Measurements from ENCODE around the gene FRRS1. TPM values are rescaled to one million over a fixed set of nuclear protein-coding genes. Genes with fewer than 3 reads are reported as not detected.

The FRRS1 gene
- total RNA-seq, 1 experiment from 2014 or later = 39.1 TPM

- Mint-ChIP-seq H3K4me1 (ENCODE audit: low read depth, unreplicated experiment) (peaks cover 44% of the 10 kb centered on the region), H3K4me3 (ENCODE audit: low read depth, unreplicated experiment) (no peak overlapping the region), H3K27me3 (ENCODE audit: unreplicated experiment) (no peaks in the 10 kb centered on the region), H3K27ac (ENCODE audit: unreplicated experiment) (no peak overlapping the region), H3K36me3 (ENCODE audit: insufficient read depth, unreplicated experiment) (peaks cover 5% of the 10 kb centered on the region), H3K9me3 (ENCODE audit: low read depth, unreplicated experiment) (no peaks in the 10 kb centered on the region)
- no peak for TF ChIP-seq CTCF (IDR thresholded peaks at IDR 0.05; ENCODE audit: unreplicated experiment)
- intact Hi-C loops (cut with micrococcal nuclease; ENCODE audit: unreplicated experiment) = no loop called here
- BruUV-seq (replicated peaks) = no TSS peak
- CTCF ChIA-PET = no interaction called here
- no peak for DNase-seq
Observed at GRCh38 chr1:99749504-99750347, 16.7 kb downstream of the FRRS1 start.

GRCh38 chr1:99748419-99748818, 18.0 kb downstream of the FRRS1 start:
- no peak for TF ChIP-seq CTCF (IDR thresholded peaks at IDR 0.05; ENCODE audit: unreplicated experiment)
- no peak overlapping the region for H3K27ac Mint-ChIP-seq (ENCODE audit: unreplicated experiment)
- H3K4me3 Mint-ChIP-seq (ENCODE audit: low read depth, unreplicated experiment) = no peak overlapping the region
- intact Hi-C loops (cut with micrococcal nuclease; ENCODE audit: unreplicated experiment) = no loop called here
- H3K36me3 Mint-ChIP-seq (ENCODE audit: insufficient read depth, unreplicated experiment) = peaks cover 7% of the 10 kb centered on the region
- no peaks in the 10 kb centered on the region for H3K9me3 Mint-ChIP-seq (ENCODE audit: low read depth, unreplicated experiment)
- no peak for DNase-seq
- BruUV-seq (replicated peaks) = no TSS peak
- peaks cover 33% of the 10 kb centered on the region for H3K4me1 Mint-ChIP-seq (ENCODE audit: low read depth, unreplicated experiment)
- CTCF ChIA-PET = no interaction called here
- H3K27me3 Mint-ChIP-seq (ENCODE audit: unreplicated experiment) = no peaks in the 10 kb centered on the region

- Mint-ChIP-seq H3K4me3 (ENCODE audit: low read depth, unreplicated experiment) (no peak overlapping the region), H3K36me3 (ENCODE audit: insufficient read depth, unreplicated experiment) (peaks cover 16% of the 10 kb centered on the region), H3K4me1 (ENCODE audit: low read depth, unreplicated experiment) (peaks cover 15% of the 10 kb centered on the region), H3K9me3 (ENCODE audit: low read depth, unreplicated experiment) (no peaks in the 10 kb centered on the region), H3K27ac (ENCODE audit: unreplicated experiment) (no peak overlapping the region), H3K27me3 (ENCODE audit: unreplicated experiment) (no peaks in the 10 kb centered on the region)
- no TSS peak for BruUV-seq (replicated peaks)
- CTCF ChIA-PET = no interaction called here
- TF ChIP-seq CTCF (IDR thresholded peaks at IDR 0.05; ENCODE audit: unreplicated experiment) = no peak
- intact Hi-C loops (cut with micrococcal nuclease; ENCODE audit: unreplicated experiment) = no loop called here
- DNase-seq = no peak
Observed at GRCh38 chr1:99745684-99746083, 20.8 kb downstream of the FRRS1 start.

- Mint-ChIP-seq H3K9me3 (ENCODE audit: low read depth, unreplicated experiment) (no peaks in the 10 kb centered on the region), H3K36me3 (ENCODE audit: insufficient read depth, unreplicated experiment) (peaks cover 19% of the 10 kb centered on the region), H3K27me3 (ENCODE audit: unreplicated experiment) (no peaks in the 10 kb centered on the region), H3K27ac (ENCODE audit: unreplicated experiment) (no peak overlapping the region), H3K4me3 (ENCODE audit: low read depth, unreplicated experiment) (no peak overlapping the region), H3K4me1 (ENCODE audit: low read depth, unreplicated experiment) (peaks cover 9% of the 10 kb centered on the region)
- no peak for TF ChIP-seq CTCF (IDR thresholded peaks at IDR 0.05; ENCODE audit: unreplicated experiment)
- no peak for DNase-seq
- intact Hi-C loops (cut with micrococcal nuclease; ENCODE audit: unreplicated experiment) = no loop called here
- no TSS peak for BruUV-seq (replicated peaks)
- CTCF ChIA-PET = no interaction called here
Observed at GRCh38 chr1:99745061-99745460, 21.4 kb downstream of the FRRS1 start.
